Measurements from ENCODE around the gene YAE1.

The YAE1 gene

GRCh38 chr7:39607865-39608264 is 41.7 kb downstream of the YAE1 start:
- DNase-seq (ENCODE audit: low read depth in 2 of 2), result no peak

DNA sequence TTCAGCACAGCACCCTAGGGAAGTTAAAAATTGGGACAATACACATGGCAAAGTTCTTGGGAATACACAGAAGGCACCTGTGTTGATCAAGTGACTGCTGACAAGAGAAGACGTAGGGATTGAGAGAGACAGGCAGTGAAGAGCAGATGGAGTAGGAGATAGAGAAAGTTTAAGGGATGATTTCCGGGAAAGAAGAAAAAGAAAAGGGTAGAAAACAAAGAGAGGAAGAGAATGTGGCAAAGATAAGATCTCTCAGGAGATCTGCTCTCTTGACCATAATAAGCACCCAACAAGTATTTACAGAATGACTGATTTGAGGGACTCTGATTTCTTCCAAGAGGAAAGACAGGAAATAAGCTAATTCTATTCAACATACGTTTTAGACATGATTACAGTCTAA is 42.1 kb downstream of the YAE1 start:
- no peak for DNase-seq (ENCODE audit: low read depth in 2 of 2)

- DNase-seq (ENCODE audit: low read depth in 2 of 2), result no peak
These were observed 43.1 kb downstream of the YAE1 start for GRCh38 chr7:39609113-39609934.

DNA sequence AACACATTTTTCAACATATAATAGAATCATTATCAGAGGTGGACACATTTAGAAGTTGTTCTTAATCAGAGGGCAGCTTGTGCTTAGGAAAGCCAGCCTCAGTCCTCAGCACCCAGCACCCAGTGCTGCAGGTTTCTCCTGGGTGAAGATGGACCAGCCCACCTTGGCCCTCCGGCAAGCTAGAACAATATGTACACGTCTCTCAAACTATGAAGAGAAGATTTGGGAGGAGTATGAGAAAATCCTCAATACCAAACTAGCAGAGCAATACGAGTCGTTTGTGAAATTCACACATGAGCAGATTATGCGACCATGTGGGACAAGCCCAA is 43.7 kb downstream of the YAE1 start:
- DNase-seq (ENCODE audit: low read depth in 2 of 2), result no peak

- no peak for DNase-seq (ENCODE audit: low read depth in 2 of 2)
These were observed 47.4 kb downstream of the YAE1 start for GRCh38 chr7:39613577-39613976.

GRCh38 chr7:39614299-39614698 is 48.1 kb downstream of the YAE1 start:
- DNase-seq (ENCODE audit: low read depth in 2 of 2), result no peak

DNA sequence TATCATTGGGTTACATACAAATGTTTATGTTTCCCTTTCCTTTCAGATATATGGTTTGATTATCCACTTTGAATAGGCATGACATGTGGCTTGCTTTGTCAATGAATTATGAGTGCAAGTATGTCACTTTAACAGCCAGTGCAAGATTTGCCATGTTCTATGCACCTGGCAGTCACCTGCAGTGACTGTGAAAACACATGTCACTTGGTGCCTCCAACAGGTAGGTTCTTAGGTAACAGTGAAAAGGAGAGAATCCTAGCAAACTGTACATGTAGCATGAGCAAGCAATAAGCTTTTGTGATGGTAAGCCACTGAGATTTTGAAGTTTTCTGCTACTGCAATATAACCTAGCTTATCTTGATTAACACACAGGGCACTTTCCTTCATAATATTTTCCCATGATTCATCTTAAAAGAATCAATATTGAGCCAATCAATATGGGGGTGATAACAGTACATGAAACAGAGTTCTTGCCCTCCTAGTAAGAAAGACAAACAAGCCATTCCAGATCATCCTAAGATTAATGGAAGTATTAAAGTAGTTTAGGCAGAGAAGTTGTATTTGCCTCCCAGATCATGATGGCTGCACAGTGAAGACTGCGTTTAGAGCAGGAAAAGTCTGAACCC is 49.3 kb downstream of the YAE1 start:
- DNase-seq (ENCODE audit: low read depth in 2 of 2), result no peak

DNA sequence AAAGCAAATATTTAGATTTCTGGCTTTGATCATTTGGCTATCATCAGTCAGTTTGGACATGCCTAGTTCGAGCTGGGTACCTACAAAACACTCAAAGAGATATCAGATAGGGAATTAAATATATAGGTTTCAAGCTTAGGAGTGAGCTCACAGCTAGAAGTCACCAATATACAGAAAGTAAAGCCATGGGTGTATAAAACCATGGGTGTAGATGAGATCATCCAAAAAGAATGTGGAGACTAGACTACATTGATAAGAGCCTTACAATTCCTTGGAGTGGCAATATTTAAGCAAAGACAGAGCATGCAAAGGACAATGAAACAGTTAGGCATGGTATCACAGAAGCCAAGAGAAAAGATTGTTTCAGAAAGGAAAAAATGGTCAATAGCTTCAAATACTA is 49.9 kb downstream of the YAE1 start:
- DNase-seq (ENCODE audit: low read depth in 2 of 2), result no peak

GRCh38 chr7:39617005-39617404 is 50.8 kb downstream of the YAE1 start:
- DNase-seq (ENCODE audit: low read depth in 2 of 2), result no peak

GRCh38 chr7:39618868-39619267 is 52.7 kb downstream of the YAE1 start:
- no peak for DNase-seq (ENCODE audit: low read depth in 2 of 2)

DNA sequence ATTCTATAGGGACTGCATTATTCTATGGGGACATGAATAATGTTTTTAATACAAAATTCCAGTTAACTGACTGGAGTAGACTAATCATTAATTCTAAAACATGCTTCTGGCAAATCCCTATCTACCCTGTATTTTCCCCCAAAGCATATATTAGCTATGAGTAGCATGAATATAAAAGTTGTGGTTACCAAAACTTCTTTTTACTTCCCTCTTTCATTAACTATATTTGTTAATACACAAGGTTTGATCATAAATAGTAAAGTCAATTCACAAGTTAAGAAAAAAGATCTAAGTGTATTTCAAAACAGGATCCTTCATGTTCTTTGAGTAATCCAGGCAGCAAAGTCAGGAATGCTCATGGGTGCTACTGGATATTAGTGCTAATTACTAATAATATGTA is 54.3 kb downstream of the YAE1 start:
- DNase-seq (ENCODE audit: low read depth in 2 of 2), result no peak

- DNase-seq (ENCODE audit: low read depth in 2 of 2), result no peak
These were observed 55.1 kb downstream of the YAE1 start for GRCh38 chr7:39621261-39621660.

GRCh38 chr7:39621784-39622411 is 55.7 kb downstream of the YAE1 start:
- DNase-seq (ENCODE audit: low read depth in 2 of 2), result no peak
